HEK293 (cell line): ENCODE results near the gene SLC12A2.

ENCODE experiments used
- CTCF ChIA-PET: fragments of 350-600 bp; formaldehyde crosslinking; extraction: SDS; loops from one replicate; lab custom pipeline; 2021; ENCODE audit warnings: antibody characterized with exemption; lab: Yijun Ruan, JAX
- POLR2A ChIA-PET: fragments of 300-600 bp; formaldehyde crosslinking; extraction: SDS; loops from one replicate; lab custom pipeline; 2020; ENCODE audit warnings: antibody characterized with exemption, inconsistent platforms; lab: Yijun Ruan, JAX
- H3K27ac ChIP-seq: fragments of 200-500 bp; sonication (Bioruptor generic); 2 replicates; pipeline ENCODE4 v1.5.1; 2014; ENCODE audit warnings: low read depth, low read length, control low read depth, inconsistent platforms; ENCODE audit errors: extremely low read depth
- H3K36me3 ChIP-seq, 2 experiments: fragments of 200-500 bp in 1 of 2; sonication (Bioruptor generic) in 1 of 2; 1 replicate in 1 of 2; 2 replicates in 1 of 2; pipeline ENCODE4 v1.5.1; 2014 to 2017; ENCODE audit warnings: inconsistent platforms in 2 of 2, low read length in 2 of 2; ENCODE audit not compliant: control insufficient read depth in 2 of 2, insufficient read depth in 1 of 2
- H3K4me1 ChIP-seq: fragments of 200-500 bp; sonication (Bioruptor generic); 2 replicates; pipeline ENCODE4 v1.5.1; 2014; ENCODE audit warnings: mild to moderate bottlenecking, low read length, inconsistent platforms; ENCODE audit not compliant: control insufficient read depth, insufficient read depth
- H3K4me3 ChIP-seq: 2 replicates; pipeline ENCODE4 v1.5.1; 2011; ENCODE audit warnings: low read depth, mild to moderate bottlenecking, control low read depth, low read length, moderate library complexity
- H3K9me3 ChIP-seq: fragments of 200-500 bp; sonication (Bioruptor generic); 2 replicates; pipeline ENCODE4 v1.5.1; 2014; ENCODE audit warnings: low read depth, low read length, inconsistent platforms; ENCODE audit not compliant: control insufficient read depth, insufficient read depth
- AEBP2 ChIP-seq: fragments of 450-650 bp; formaldehyde crosslinking; IDR thresholded peaks from 2 replicates; pipeline ENCODE4 v1.5.1; 2016; ENCODE audit warnings: missing biosample characterization, missing genetic modification characterization, borderline replicate concordance
- CTCF ChIP-seq: fragments of 450-650 bp; formaldehyde crosslinking; IDR thresholded peaks from 2 replicates; pipeline ENCODE4 v1.5.1; 2016; ENCODE audit warnings: missing biosample characterization, missing genetic modification characterization
- EGR2 ChIP-seq: fragments of 450-650 bp; formaldehyde crosslinking; IDR thresholded peaks from 2 replicates; pipeline ENCODE4 v1.5.1; 2016; ENCODE audit warnings: low read depth, missing biosample characterization, missing genetic modification characterization
- GLI4 ChIP-seq: fragments of 450-650 bp; formaldehyde crosslinking; IDR thresholded peaks from 2 replicates; pipeline ENCODE4 v1.5.1; 2016; ENCODE audit warnings: missing biosample characterization, missing genetic modification characterization
- HOXC10 ChIP-seq: sonication (generic); formaldehyde crosslinking; IDR thresholded peaks from 2 replicates; pipeline ENCODE4 v1.8.1; 2023; ENCODE audit warnings: mild to moderate bottlenecking, missing genetic modification reagents
- OSR2 ChIP-seq: fragments of 450-650 bp; formaldehyde crosslinking; IDR thresholded peaks from 2 replicates; pipeline ENCODE4 v1.5.1; 2016; ENCODE audit warnings: missing biosample characterization, missing genetic modification characterization
- SP2 ChIP-seq: fragments of 450-650 bp; formaldehyde crosslinking; IDR thresholded peaks from 2 replicates; pipeline ENCODE4 v1.5.1; 2016; ENCODE audit warnings: missing biosample characterization, missing genetic modification characterization
- ZBTB11 ChIP-seq: fragments of 450-650 bp; formaldehyde crosslinking; conservative IDR thresholded peaks from 2 replicates; pipeline ENCODE4 v1.5.1; 2016; ENCODE audit warnings: low read depth, missing biosample characterization, missing genetic modification characterization
- ZBTB17 ChIP-seq: fragments of 450-650 bp; formaldehyde crosslinking; IDR thresholded peaks from 2 replicates; pipeline ENCODE4 v1.5.1; 2016; ENCODE audit warnings: missing biosample characterization, missing genetic modification characterization
- ZBTB7A ChIP-seq: fragments of 450-650 bp; formaldehyde crosslinking; IDR thresholded peaks from 2 replicates; pipeline ENCODE4 v1.5.1; 2016; ENCODE audit warnings: low read depth, missing biosample characterization, missing genetic modification characterization
- ZFHX2 ChIP-seq: fragments of 450-650 bp; formaldehyde crosslinking; conservative IDR thresholded peaks from 2 replicates; pipeline ENCODE4 v1.5.1; 2016; ENCODE audit warnings: missing biosample characterization, missing genetic modification characterization
- ZFP41 ChIP-seq: fragments of 450-650 bp; formaldehyde crosslinking; IDR thresholded peaks from 2 replicates; pipeline ENCODE4 v1.5.1; 2016; ENCODE audit warnings: missing biosample characterization, missing genetic modification characterization, borderline replicate concordance
- ZNF133 ChIP-seq: fragments of 450-650 bp; formaldehyde crosslinking; IDR thresholded peaks from 2 replicates; pipeline ENCODE4 v1.5.1; 2016; ENCODE audit warnings: missing biosample characterization, missing genetic modification characterization
- ZNF146 ChIP-seq: fragments of 450-650 bp; formaldehyde crosslinking; IDR thresholded peaks from 2 replicates; pipeline ENCODE4 v1.5.1; 2016; ENCODE audit warnings: missing biosample characterization, missing genetic modification characterization
- ZNF16 ChIP-seq: fragments of 450-650 bp; formaldehyde crosslinking; IDR thresholded peaks from 2 replicates; pipeline ENCODE4 v1.5.1; 2016; ENCODE audit warnings: low read depth, missing biosample characterization, missing genetic modification characterization
- ZNF2 ChIP-seq: fragments of 450-650 bp; formaldehyde crosslinking; IDR thresholded peaks from 2 replicates; pipeline ENCODE4 v1.5.1; 2016; ENCODE audit warnings: missing biosample characterization, missing genetic modification characterization
- ZNF221 ChIP-seq: fragments of 450-650 bp; formaldehyde crosslinking; IDR thresholded peaks from 2 replicates; pipeline ENCODE4 v1.5.1; 2017; ENCODE audit warnings: missing biosample characterization, missing genetic modification characterization, borderline replicate concordance
- ZNF24 ChIP-seq: fragments of 450-650 bp; formaldehyde crosslinking; IDR thresholded peaks from 2 replicates; pipeline ENCODE4 v1.5.1; 2016; ENCODE audit warnings: missing biosample characterization, missing genetic modification characterization
- ZNF311 ChIP-seq: fragments of 450-650 bp; formaldehyde crosslinking; IDR thresholded peaks from 2 replicates; pipeline ENCODE4 v1.5.1; 2017; ENCODE audit warnings: missing biosample characterization, missing genetic modification characterization, borderline replicate concordance
- ZNF488 ChIP-seq: fragments of 450-650 bp; formaldehyde crosslinking; IDR thresholded peaks from 2 replicates; pipeline ENCODE4 v1.5.1; 2016; ENCODE audit warnings: missing biosample characterization, missing genetic modification characterization
- ZNF555 ChIP-seq: fragments of 450-650 bp; formaldehyde crosslinking; conservative IDR thresholded peaks from 2 replicates; pipeline ENCODE4 v1.5.1; 2017; ENCODE audit warnings: missing biosample characterization, mild to moderate bottlenecking, missing genetic modification characterization, inconsistent platforms
- ZNF560 ChIP-seq: fragments of 450-650 bp; formaldehyde crosslinking; IDR thresholded peaks from 2 replicates; pipeline ENCODE4 v1.5.1; 2017; ENCODE audit warnings: missing biosample characterization, missing genetic modification characterization, borderline replicate concordance
- ZNF600 ChIP-seq: fragments of 450-650 bp; formaldehyde crosslinking; IDR thresholded peaks from 2 replicates; pipeline ENCODE4 v1.5.1; 2016; ENCODE audit warnings: missing biosample characterization, missing genetic modification characterization
- ZNF623 ChIP-seq: fragments of 450-650 bp; formaldehyde crosslinking; IDR thresholded peaks from 2 replicates; pipeline ENCODE4 v1.5.1; 2016; ENCODE audit warnings: missing biosample characterization, missing genetic modification characterization
- ZNF654 ChIP-seq: fragments of 450-650 bp; formaldehyde crosslinking; IDR thresholded peaks from 2 replicates; pipeline ENCODE4 v1.5.1; 2016; ENCODE audit warnings: low read depth, missing biosample characterization, missing genetic modification characterization
- ZNF747 ChIP-seq: fragments of 450-650 bp; formaldehyde crosslinking; IDR thresholded peaks from 2 replicates; pipeline ENCODE4 v1.5.1; 2016; ENCODE audit warnings: missing biosample characterization, missing genetic modification characterization

SLC12A2 gene

GRCh38 chr5:128105203-128105602, 21.6 kb downstream of the SLC12A2 start:
- TF ChIP-seq CTCF (tag by site-specific recombination), result no peak
- no peak for TF ChIP-seq ZNF221 (tag by site-specific recombination)
- no peak for TF ChIP-seq AEBP2 (tag by site-specific recombination)
- TF ChIP-seq ZNF747, result no peak
- no peak for TF ChIP-seq ZBTB17
- TF ChIP-seq ZFHX2 (tag by site-specific recombination), result no peak
- no peak for TF ChIP-seq GLI4
- TF ChIP-seq ZNF488 (tag by site-specific recombination), result no peak
- no peak for TF ChIP-seq ZBTB7A (tag by site-specific recombination)
- no peak for TF ChIP-seq ZNF2 (tag by site-specific recombination)
- no peak for TF ChIP-seq HOXC10 (CRISPR knock-in tag)
- TF ChIP-seq SP2, result no peak
- no peak for TF ChIP-seq ZNF311 (tag by site-specific recombination)
- TF ChIP-seq ZNF654, result no peak
- peaks cover 0 to 2% of the 10 kb centered on the region in 2 experiments; a peak in 1 of 3 replicates for H3K36me3 ChIP-seq
- H3K4me1 ChIP-seq, result no peaks in the 10 kb centered on the region
- H3K9me3 ChIP-seq, result no peaks in the 10 kb centered on the region
- POLR2A ChIA-PET, result no interaction called here
- H3K27ac ChIP-seq, result no peak overlapping the region
- CTCF ChIA-PET, result no interaction called here
- no peak overlapping the region for H3K4me3 ChIP-seq

- no peak overlapping the region for H3K4me3 ChIP-seq
- no peaks in the 10 kb centered on the region for H3K9me3 ChIP-seq
- ChIA-PET CTCF (no interaction called here), POLR2A (no interaction called here)
- peaks cover 5 to 10% of the 10 kb centered on the region in 2 experiments; a peak in 2 of 3 replicates for H3K36me3 ChIP-seq
- H3K27ac ChIP-seq, result no peak overlapping the region
- H3K4me1 ChIP-seq, result no peaks in the 10 kb centered on the region
- TF ChIP-seq ZNF16 (tag by site-specific recombination) (no peak), ZNF311 (tag by site-specific recombination) (no peak), ZNF560 (no peak), ZNF600 (no peak), ZFP41 (tag by site-specific recombination) (no peak), EGR2 (no peak), OSR2 (tag by site-specific recombination) (no peak)
Observed at GRCh38 chr5:128109138-128109537, 25.6 kb downstream of the SLC12A2 start.

GRCh38 chr5:128109766-128110165, 26.2 kb downstream of the SLC12A2 start:
- no peaks in the 10 kb centered on the region for H3K9me3 ChIP-seq
- no peak overlapping the region for H3K27ac ChIP-seq
- ChIA-PET CTCF (no interaction called here), POLR2A (no interaction called here)
- H3K4me1 ChIP-seq, result no peaks in the 10 kb centered on the region
- H3K4me3 ChIP-seq, result no peak overlapping the region
- peaks cover 8 to 16% of the 10 kb centered on the region in 2 experiments; a peak in 2 of 3 replicates for H3K36me3 ChIP-seq
- TF ChIP-seq ZBTB11 (tag by site-specific recombination), result no peak
- TF ChIP-seq ZNF146 (tag by site-specific recombination), result no peak
- TF ChIP-seq ZNF623 (tag by site-specific recombination), result no peak
- no peak for TF ChIP-seq ZNF133
- no peak for TF ChIP-seq ZNF24 (tag by site-specific recombination)
- TF ChIP-seq ZNF555 (tag by site-specific recombination), result no peak
